NCI-H774 (cell line): ENCODE data around the gene ALPG.
"Not testable (repeated sequence)": the region's sequence is repeated elsewhere in the genome, so short reads cannot be mapped to it uniquely, and the experiment has no call there.

ENCODE experiments used
- DNase-seq: peaks from one replicate; lab custom pipeline; 2025; lab: John Stamatoyannopoulos, UW

Gene ALPG

DNA sequence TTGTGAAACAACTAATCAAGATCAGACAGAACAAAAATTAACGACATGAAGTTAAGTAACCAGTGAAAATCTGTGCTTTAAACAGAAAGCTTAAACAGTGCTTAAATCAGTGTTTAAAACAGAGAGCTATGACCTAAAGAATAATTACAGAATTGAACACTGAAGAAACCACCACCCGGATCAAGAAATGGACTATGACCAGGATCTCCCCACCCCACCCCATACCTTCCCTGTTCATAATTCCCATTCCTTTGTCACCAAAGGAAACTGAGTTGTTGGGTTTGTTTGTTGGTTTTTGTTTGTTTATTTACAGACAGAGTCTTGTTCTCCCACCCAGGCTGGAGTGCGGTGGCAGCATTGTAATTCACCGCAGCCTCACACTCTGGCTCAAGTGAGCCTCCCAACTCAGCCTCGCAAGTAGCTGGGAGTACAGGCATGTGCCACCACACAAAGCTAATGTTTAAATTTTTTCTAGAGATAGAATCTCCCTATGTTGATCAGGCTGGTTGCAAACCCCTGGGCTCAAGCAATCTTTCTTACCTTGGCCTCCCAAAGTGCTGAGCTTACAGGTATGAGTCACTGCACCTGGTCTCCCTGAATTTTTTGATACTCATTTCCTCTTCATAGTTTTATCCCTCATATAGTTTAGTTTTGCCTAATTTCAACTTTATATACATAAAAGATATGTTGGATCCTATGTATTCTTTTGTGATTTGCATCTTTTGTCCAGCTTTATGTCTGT, 8.2 kb upstream of the ALPG start:
- DNase-seq: no peak

DNA sequence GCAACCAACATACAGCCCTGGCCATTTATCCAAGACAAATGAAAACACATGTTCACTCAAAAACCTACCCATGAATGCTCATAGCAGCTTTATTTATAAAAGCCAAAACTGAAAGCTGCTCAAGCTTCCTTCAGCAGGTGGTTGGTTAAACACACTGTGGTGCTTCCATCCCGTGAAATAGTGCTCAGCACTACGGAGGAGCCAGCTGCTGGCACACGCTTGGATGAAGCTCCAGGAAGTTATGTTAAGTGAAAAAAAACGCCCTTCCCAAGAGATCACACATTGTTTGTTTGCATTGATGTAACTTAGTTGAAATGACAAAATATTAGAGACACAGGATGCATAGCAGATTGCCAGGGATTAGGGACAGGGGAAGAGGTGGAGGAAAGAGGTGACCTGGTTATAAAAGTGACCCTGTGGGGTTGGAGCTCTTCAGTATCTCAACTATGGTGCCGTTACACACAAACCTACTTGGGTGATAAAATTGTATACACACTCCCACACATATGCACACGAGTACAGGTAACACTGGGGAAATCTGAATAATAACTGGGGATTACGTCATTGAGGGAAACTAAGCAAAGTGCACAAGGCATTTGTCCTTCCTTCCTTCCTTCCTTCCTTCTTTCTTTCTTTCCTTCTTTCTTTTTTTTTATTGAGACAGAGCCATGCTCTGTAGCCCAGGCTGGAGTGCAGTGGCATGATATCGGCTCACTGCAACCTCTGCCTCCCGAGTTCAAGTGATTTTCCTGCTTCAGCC, 6.2 kb upstream of the ALPG start:
- DNase-seq: no peak

DNA sequence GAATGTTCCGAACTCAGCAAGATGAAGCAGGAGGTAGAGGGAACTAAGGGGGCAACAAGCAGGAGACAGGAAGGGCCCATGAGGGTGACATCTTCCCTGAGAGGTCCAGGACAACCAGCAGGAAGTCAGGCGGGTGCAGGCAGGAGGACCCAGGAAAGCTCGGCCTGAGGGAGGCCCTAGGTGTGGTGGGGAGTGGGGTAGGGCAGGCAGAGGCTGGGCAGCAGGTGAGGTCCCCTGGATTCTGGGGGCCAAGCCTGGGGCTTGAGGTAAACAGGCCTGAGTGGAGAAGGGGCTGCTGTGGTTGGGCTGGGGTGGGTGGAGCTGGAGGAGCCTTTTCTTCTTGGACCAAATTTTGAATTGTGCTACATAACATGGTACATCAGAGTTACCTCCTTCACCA, 4.1 kb upstream of the ALPG start:
- no peak for DNase-seq

DNA sequence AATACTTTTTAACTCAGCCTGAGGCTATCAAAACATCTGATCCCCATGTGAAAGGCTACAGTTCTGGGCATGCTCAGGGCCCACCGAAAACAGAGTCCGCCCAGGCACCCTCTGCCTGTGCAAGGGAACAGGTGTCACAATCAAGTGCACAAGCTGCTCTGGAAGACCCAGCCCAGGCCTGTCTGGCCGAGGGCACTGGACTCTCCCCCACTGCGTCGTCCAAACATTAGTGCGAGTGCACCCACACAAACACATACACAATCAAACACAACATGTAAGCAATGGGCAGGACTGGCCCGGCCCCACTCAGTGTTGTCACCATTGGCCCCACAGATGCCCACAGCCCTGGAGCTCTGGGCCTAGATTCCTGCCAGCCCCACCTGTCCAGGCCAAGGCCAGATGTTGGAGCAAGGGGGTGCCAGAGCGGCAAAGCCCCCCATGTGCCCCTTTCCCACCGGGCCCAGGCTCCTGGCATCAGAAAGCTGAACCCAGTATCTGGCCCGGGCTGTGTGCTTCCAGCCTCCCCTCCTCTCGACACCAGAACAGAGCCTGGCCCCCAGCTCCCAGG, 617 bp upstream of the ALPG start:
- no peak for DNase-seq

DNA sequence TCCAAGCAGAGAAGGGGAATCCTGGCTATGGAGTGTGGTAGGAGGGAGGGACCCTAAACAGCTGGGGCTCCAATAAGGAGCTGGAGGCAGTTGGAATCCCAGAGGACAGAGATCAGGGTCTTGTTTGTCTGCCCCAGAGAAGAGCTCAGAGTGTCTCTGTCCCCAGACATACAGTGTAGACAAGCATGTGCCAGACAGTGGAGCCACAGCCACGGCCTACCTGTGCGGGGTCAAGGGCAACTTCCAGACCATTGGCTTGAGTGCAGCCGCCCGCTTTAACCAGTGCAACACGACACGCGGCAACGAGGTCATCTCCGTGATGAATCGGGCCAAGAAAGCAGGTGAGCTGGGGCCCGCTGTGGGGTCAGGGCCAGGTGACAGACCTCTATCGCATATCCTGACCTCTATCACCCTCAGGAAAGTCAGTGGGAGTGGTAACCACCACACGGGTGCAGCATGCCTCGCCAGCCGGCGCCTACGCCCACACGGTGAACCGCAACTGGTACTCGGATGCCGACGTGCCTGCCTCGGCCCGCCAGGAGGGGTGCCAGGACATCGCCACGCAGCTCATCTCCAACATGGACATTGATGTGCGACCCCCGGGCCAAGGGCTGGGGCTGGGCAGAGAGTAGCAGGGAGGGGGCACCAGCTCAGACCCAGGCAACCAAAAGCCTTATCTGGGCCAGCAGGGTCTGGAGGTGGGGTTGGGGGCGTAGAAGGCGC, 945 bp downstream of the ALPG start:
- not testable (repeated sequence) for DNase-seq

DNA sequence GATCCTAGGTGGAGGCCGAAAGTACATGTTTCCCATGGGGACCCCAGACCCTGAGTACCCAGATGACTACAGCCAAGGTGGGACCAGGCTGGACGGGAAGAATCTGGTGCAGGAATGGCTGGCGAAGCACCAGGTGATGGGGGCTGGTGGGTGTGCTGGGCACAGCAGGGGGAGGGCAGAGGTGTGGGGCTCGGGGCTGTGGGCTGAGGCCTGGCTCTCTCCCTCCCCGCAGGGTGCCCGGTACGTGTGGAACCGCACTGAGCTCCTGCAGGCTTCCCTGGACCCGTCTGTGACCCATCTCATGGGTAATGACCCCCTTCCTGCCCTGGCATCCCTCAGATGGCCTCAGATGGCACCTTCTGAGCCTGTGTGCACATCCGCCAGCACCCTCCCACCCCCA, 1.6 kb downstream of the ALPG start:
- not testable (repeated sequence) for DNase-seq

DNA sequence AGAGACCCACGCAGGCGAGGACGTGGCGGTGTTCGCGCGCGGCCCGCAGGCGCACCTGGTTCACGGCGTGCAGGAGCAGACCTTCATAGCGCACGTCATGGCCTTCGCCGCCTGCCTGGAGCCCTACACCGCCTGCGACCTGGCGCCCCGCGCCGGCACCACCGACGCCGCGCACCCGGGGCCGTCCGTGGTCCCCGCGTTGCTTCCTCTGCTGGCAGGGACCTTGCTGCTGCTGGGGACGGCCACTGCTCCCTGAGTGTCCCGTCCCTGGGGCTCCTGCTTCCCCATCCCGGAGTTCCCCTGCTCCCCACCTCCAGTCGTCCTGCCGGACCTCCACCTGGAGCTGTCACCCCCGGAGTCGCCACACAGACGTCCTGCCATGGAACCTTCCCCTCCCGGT, 3.0 kb downstream of the ALPG start:
- not testable (repeated sequence) for DNase-seq

DNA sequence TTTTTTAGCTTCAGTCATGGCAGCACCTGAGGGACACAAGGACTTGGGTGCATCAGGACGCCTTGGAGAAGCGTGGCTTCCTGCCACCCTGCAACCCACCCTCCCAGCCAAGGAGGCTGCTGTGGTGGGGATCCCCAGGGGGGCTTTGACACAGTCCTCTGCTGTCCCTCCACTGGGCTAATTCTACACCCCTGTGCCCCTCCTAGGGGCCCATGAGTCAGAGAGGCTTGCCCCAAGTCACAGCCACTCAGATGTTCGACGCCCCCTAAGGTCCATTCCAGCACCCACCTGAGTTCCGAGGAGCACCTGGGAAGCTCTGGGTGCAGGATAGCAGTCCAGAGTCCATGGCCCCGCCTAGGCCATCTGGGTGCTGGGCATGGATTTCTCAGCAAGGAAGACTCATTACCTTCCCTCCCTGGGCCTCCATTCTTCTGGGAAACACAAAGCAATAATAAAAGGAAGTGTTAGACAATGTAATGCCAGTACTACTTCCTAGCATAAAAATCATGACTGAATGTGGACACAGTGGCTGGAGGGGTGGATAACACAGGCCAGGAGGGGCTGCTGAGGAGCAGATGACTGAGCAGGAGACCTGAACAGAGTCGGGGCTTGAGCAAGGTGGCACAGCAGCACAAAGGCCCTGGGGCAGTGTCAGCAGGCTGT, 3.7 kb downstream of the ALPG start:
- no peak for DNase-seq

DNA sequence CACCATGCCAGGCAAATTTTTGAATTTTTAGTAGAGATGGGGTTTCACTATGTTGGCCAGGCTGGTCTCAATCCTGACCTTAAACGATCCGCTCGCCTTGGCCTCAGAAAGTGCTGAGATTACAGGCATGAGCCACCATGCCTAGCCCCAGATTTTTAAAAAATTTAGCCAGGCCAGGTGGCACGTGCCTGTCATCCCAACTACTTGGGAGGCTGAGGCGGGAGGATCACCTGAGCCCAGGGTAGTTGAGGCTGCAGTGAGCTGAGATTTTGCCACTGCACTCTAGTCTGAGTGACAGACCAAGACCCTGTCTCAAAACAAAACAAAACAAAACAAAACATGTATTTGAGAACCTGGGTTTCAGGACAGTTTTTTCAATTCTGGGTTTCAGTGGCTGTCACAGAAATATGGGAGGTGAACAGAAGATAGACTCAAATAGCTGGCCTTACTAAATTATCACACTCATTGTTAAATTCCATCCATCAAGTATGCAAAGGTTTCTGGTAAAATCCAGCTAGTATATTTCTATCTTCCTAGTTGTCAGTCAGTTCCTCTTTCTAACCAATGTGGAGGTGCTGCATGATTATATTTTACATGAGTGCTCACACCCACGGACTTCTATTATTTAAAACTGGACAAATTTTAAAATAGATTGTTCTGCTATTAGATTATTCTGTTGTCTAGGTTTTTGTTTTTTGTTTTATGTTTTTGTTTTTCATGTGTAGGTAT, 5.4 kb downstream of the ALPG start:
- no peak for DNase-seq

DNA sequence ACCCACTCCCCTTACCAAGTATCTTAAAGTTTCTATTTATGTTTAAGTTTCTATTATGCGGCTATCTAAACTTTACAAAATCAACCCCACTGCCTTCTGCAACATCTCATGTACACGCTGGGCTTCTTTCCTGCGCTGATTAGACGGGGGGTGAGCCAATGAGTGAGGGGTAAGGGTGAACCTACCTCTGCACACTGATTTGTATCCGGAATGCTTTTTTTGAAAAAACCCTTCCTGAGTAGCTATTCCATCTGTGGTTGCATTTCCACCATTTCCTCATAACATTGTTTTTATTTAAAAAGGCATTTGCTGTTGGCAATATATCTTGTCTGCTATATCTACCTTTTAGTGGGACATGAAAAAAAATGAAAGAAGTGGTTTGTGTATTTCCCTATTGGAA, 6.3 kb downstream of the ALPG start:
- no peak for DNase-seq

DNA sequence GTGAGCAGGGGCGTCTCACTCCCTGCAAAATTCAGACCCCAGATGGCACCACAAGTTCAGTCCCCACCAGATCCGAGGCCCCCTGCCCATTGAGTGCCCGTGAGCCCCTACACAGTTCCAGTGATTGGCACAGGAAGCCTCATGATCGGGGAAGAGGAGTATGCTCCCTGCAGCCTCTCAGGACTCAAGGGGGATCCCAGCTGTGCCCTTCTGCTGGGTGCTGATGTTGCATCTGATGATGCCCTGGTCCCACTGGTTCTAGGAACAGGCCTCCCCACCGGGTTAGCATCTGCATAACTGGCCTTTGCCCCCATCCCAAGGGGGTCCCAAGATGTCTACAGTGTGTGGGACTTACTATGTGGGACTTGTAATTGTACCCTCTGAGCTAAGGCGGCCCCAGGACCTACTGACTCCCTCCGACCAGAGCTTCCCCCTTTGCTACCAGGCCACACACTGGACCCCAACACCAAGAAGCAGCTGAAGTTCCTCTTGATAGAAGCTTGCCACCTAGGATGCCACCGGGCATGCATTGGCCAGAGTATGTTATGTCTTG, 8.6 kb downstream of the ALPG start:
- no peak for DNase-seq

DNA sequence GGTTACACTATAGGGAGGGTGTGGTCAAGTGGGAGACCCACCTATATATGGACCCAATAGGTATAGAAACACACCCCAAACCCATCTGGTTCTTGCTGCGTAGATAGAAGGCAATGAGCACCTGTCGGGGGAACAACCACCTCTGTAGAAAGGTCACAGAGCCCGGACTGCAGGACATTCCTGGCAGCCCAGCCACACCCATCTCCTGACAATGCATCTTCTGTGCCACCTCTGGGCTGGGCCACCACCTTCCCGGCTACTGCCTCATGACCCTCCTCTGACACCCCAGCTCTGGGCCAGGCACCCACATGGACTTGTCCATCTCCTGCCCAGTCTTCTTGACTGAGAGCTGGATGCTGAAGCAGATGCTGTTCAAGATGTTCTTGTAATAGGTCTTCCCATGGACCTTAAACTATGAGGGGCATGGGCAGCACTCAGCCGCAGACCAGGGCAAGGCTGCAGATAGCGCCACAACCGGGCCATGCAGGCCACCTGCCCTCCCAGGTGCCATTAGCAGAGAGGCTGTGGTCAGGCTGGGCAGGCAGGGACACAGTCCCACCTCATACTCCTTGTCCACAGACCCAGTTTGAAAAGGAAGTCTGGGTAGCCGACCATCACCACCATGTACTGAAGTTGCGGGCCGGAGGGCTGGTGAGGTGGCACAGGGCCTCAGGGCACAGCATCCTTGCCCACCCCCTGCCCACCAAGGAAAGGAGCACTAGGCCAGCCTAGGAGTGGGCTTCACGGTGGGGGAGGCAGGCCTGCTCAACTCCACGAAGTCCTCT, 9.3 kb downstream of the ALPG start:
- DNase-seq: no peak

DNA sequence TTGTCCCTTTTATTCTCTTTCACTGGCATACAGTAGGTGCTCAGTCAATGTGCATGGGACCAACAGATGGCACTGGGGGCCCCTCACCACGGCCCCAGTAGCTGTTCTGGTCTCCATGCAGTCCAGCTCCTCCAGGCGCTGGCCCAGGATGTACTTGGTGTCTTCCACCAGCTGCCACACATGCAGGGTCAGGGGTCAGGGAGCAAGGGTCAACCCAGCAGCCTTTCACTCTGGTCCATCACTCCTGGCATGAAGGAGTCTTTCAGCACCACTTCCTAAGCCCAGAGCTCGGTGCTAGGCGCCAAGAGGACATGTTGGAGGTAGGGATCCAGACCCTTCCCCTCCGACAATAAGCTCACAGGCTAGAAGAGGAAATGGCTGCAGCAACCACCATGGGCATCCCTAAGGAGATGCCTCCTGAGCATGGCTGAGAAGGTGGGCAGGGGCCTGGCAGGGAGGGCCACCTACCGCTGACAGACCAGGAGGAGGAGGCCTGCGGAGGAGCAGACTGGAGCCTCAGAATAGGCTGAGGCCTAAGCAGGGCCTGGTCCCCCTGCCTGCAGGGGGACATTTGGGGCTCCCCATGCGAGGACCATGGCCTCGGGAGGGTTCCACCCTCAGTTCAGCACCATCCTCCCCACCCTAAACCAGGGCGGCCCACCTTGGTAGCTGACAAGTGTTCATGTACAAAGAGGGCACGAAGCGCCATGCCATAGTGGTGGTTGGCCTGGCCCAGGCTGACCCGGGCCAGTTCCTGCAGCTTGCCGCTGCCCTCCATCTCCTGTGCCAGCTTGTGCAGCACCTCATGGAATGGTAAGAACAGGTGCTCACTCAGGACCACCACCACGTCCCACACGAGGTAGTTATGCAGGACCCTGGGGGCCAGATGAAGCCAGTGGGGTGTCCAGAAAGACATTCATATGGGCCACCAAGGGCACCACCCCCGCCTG, 10.2 kb downstream of the ALPG start:
- no peak for DNase-seq

DNA sequence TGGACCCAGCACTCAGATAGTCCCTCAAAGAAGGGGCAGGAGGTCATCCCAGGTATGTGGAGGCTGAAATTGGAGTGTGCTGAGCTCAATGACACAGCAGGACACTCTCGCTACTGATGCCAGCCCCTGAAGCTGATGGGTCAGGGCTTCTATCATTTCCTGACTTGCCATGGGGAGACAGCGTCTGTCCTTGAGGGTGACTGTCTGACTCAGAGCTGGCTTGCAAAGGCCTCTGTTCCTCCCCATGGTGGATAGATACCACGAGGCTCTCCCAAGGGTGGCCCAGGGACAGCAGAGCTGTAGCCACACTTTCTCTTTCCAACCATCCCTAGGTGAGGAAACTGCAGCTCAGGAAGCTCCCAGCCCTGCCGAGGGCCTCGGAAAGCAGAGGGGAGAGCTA, 10.8 kb downstream of the ALPG start:
- no peak for DNase-seq

DNA sequence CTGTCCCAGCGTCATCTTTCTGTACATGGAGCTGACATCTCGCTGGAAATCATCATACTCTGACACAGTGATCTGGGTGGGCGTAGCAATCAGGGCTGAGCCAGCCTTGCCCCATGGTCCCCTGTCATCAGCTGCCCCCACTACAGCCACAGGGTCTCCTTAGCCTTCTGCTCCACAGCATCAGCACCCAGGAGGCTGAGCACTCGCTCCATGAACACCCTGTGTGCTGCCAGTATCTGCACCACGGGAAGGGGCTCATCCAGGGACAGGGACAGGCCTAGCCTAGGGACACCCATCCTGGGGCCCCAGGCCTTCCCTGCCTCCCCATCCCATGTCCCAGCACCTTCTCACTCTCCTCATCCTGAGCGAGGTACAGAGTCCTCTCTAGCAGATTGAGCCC, 11.4 kb downstream of the ALPG start:
- no peak for DNase-seq

DNA sequence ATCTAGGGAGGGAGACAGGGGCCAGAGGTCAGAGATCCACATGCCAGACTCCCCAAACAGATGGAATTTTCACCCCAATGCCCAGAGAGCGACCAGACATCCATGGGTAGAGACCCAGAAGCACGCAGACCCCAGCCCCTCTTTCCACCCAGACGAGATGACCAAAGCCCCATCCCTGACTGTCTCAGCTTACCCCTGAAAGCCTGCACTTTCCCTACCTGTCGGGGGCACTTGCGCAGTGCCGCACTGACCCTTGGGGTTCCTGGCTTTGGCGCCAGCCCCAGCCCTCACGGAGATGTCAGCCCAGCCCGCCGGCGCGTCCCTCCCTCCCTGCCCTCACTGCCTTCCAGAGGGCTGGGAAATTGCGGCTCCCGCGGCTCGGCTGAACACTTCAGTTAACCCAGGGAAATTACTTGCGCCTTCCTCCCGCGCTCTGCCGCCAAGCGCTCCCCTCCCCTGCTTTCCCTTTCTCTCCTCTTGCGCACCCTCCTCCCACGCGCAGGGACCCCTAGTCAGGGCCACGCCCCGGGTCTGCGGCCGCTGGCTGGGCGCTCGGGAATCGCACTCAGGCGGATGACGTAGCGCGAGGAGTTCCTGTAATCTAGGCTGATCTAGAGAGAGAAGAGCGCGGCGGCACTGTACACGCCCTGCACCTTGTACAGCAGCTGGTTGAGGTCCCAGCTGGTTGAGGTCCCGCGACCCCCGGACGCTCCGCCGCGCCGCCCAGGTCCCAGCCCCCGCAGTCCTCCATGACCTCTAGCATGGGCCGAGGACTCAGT, 12.0 kb downstream of the ALPG start:
- no peak for DNase-seq

DNA sequence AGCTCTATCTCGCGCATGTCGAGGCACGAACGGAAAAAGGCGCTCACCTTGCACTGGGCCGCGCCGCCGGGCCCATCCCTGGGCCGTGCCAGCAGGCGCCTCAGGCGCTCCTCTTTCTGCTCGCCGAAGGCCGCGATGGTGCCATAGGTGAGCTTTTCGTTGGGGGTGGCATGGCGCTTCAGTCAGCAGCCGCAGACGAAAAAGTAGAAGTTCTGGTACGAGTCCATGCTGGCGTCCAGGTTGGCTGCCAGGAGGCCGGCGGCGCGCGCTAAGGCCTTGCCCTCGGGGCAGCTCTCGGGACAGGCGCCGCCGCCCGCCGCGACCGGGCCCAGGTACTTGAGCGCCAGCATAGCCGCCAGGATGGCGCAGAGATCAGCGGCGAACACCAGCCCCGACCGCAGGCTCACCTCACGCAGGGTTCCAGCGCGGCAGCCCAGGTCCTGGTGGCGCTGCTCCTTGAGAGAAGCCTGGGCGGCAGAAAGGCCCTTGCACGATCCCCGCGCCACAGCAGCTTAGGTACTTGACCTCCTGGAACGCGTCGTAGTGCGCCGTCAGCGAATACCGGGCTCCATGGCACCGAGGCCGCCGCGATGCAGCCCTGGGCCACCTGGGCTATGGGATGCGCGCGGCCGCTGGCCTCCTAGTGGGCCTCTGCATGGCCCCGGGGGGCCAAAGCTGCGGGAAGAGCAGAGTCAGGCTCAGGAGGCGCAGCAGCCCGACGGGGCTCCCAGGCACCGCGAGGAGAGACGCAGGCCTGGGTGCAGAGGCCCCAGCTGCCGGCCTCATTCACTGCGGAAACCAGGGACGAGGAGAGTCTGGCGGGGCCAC, 12.8 kb downstream of the ALPG start:
- no peak for DNase-seq

DNA sequence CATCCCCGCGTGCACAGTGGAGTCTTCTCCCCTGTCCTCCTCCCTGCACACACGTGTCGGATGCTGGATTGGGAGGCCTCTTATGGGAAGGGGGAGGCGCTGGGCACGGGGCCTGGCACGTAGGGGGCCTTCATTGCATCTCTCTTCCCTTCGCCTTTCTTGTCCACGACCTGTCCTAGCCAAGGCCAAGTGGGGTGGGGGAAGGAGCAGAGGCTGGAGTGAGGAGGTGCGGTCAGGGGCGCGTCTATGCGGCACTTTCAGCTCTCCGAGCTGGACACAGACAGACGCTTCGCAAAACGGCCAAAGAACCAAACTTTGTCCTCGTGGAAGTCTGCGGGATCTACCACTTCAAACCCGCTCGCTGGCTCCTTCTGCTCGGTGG, 13.4 kb downstream of the ALPG start:
- no peak for DNase-seq
